ENCODE results near the gene AK1.

AK1 gene

GRCh38 chr9:127907867-127908659 is 30.6 kb upstream of the AK1 start:
- DNase-seq = no peak

GRCh38 chr9:127905788-127906191 is 28.3 kb upstream of the AK1 start:
- peak; percentile 70 for DNase-seq

GRCh38 chr9:127905004-127905728 is 27.7 kb upstream of the AK1 start:
- peak; percentile 80 for DNase-seq

GRCh38 chr9:127904561-127905003 is 27.1 kb upstream of the AK1 start:
- no peak for DNase-seq

- DNase-seq = peak; percentile 92
Observed at GRCh38 chr9:127903557-127904475, 26.3 kb upstream of the AK1 start.

- DNase-seq = peak; percentile 84
Observed at GRCh38 chr9:127899128-127899943, 21.9 kb upstream of the AK1 start, which contains the start of gene ST6GALNAC6. Gene ST6GALNAC6 (minus strand): TSS chr9:127899603. CDS start chr9:127897981, 1,622 bp downstream.

- no peak for DNase-seq
Observed at GRCh38 chr9:127898433-127899127, 21.1 kb upstream of the AK1 start.

GRCh38 chr9:127897193-127897692 is 19.8 kb upstream of the AK1 start:
- peak; percentile 39 for DNase-seq

- DNase-seq = no peak
Observed at GRCh38 chr9:127896395-127897192, 19.1 kb upstream of the AK1 start.

- no peak for DNase-seq
Observed at GRCh38 chr9:127895811-127896210, 18.3 kb upstream of the AK1 start.

- no peak for DNase-seq
Observed at GRCh38 chr9:127893392-127893791, 15.9 kb upstream of the AK1 start.

GRCh38 chr9:127892831-127893230 is 15.4 kb upstream of the AK1 start:
- no peak for DNase-seq

- DNase-seq = no peak
Observed at GRCh38 chr9:127890053-127890452, 12.6 kb upstream of the AK1 start.

GRCh38 chr9:127887792-127888191 is 10.3 kb upstream of the AK1 start:
- DNase-seq = no peak

- DNase-seq = no peak
Observed at GRCh38 chr9:127886401-127886972, 9.0 kb upstream of the AK1 start.

GRCh38 chr9:127885508-127886281 is 8.2 kb upstream of the AK1 start:
- no peak for DNase-seq

GRCh38 chr9:127884976-127885490 is 7.6 kb upstream of the AK1 start:
- DNase-seq = no peak

- DNase-seq = no peak
Observed at GRCh38 chr9:127884427-127884911, 7.0 kb upstream of the AK1 start.

GRCh38 chr9:127883959-127884358 is 6.5 kb upstream of the AK1 start:
- DNase-seq = no peak

All from activated CD4-positive, alpha-beta T cell treated with anti-CD3 and anti-CD28 coated beads, Interleukin-2, Interleukin-6, amounts not matched to agents 100 ng/mL and 50 ng/mL, durations not matched to agents 16 hours and 8 hours (primary cell).